Gastrocnemius medialis (tissue), 4 donors: ENCODE results near the gene SYCE3. TPM values are rescaled to one million over a fixed set of nuclear protein-coding genes. Genes with fewer than 3 reads are reported as not detected.
A peak's percentile ranks its signal among the peaks of the same experiment; 100 is the strongest.

Experiments used
- ATAC-seq, 2 donors: fragments of 150-250 bp; one replicate each; pipeline ENCODE4 v1.9.1; 2016
- DNase-seq, 2 donors: peaks; one replicate each; pipeline ENCODE4 v3.0.0-alpha.2; 2019
- H3K27ac ChIP-seq, 4 donors: fragments of 200-600 bp; sonication (generic); 1 replicate in 1 of 4; 2 replicates in 3 of 4; pipeline ENCODE4 v1.5.1; 2016 to 2018; ENCODE audit warnings: mild to moderate bottlenecking in 2 of 4, moderate library complexity in 1 of 4
- H3K27me3 ChIP-seq, 3 donors: fragments of 200-600 bp; sonication (generic) in 2 of 3; 1 replicate in 1 of 3; 2 replicates in 2 of 3; pipeline versions ENCODE4 v1.5.1 to v1.6.0; 2016 to 2019; ENCODE audit warnings: mild to moderate bottlenecking in 1 of 3, moderate library complexity in 1 of 3
- H3K36me3 ChIP-seq, 2 donors: fragments of 200-600 bp; sonication (generic) in 1 of 2; one replicate each; pipeline ENCODE4 v1.5.1; 2017 to 2018
- H3K4me1 ChIP-seq, 2 donors: fragments of 200-600 bp; sonication (generic) in 1 of 2; one replicate each; pipeline ENCODE4 v1.5.1; 2016 to 2017; ENCODE audit warnings: mild to moderate bottlenecking in 2 of 2
- H3K4me3 ChIP-seq, 4 donors: fragments of 200-600 bp; sonication (generic) in 3 of 4; 1 replicate in 1 of 4; 2 replicates in 3 of 4; pipeline ENCODE4 v1.5.1; 2016 to 2019; ENCODE audit warnings: mild to moderate bottlenecking in 2 of 4
- H3K9me3 ChIP-seq, 3 donors: fragments of 200-600 bp; sonication (generic) in 2 of 3; 1 replicate in 1 of 3; 2 replicates in 2 of 3; pipeline ENCODE4 v1.5.1; 2016 to 2019
- CTCF ChIP-seq, 5 experiments: fragments of 450-650 bp in 3 of 5; fragments of 200-600 bp in 2 of 5; sonication (generic) in 2 of 5; IDR thresholded peaks in 4 of 5; conservative IDR thresholded peaks in 1 of 5; 1 replicate in 4 of 5; 2 replicates in 1 of 5; pipeline ENCODE4 v1.5.1; 2016 to 2019; ENCODE audit warnings: antibody characterized with exemption in 5 of 5, mild to moderate bottlenecking in 3 of 5, moderate library complexity in 3 of 5
- POLR2A ChIP-seq, 2 donors: fragments of 450-650 bp; IDR thresholded peaks; one replicate each; pipeline ENCODE4 v1.6.1; 2017; ENCODE audit warnings: antibody characterized with exemption in 2 of 2, mild to moderate bottlenecking in 2 of 2, moderate library complexity in 2 of 2
- in situ Hi-C, 4 donors: fragments of 200-750 bp; cut with MboI; loops; one replicate each; pipeline versions ENCODE4 v1.15.0 to v1.8.0; 2017; ENCODE audit warnings: low sequenced_read_pairs in 4 of 4
- intact Hi-C: fragments of 100-400 bp; cut with DNase I; formaldehyde crosslinking; loops from one replicate; pipeline ENCODE4 v1.15.1; 2023; ENCODE audit warnings: low total_unique reads
- total RNA-seq, 4 donors: library from RNA; depleted of rRNA; stranded (reverse); fragments of >200 nt; gene quantifications; one replicate each; pipeline versions ENCODE4 v1.1.0 to v1.2.3, GENCODE V29; 2016

Gene SYCE3
- total RNA-seq = not detected

GRCh38 chr22:50562523-50563412 lies at the start of gene SYCE3:
TSS of gene SYCE3 (minus strand) at chr22:50562919. CDS start at chr22:50556405, 6,514 bp downstream.
- peak; percentile 96 to 97 for DNase-seq
- peak; percentile 96 to 99 for ATAC-seq
- peak within 1 kb of the TSS; percentile 67 to 87 (median 68) for H3K4me3 ChIP-seq
- H3K36me3 ChIP-seq = peaks cover 0 to 6% of the 10 kb centered on the region in 2 donors
- in situ Hi-C loops (no loop called here), intact Hi-C loops (loop anchor here (1.0 kb wide), 1 partner anchor 20 kb away; the partner anchor contains the start of gene CHKB)
- H3K4me1 ChIP-seq = peaks cover 0 to 10% of the 10 kb centered on the region in 2 donors
- H3K9me3 ChIP-seq = no peaks in the 10 kb centered on the region
- TF ChIP-seq POLR2A (IDR thresholded peaks at IDR 0.05) = peak; percentile 78 to 81
- peak; percentile 95 to 98 (median 97) for TF ChIP-seq CTCF (IDR thresholded peaks at IDR 0.05 in 4 of 5, conservative IDR thresholded peaks at IDR 0.05 in 1 of 5)
- H3K27ac ChIP-seq = peak within 1 kb of the TSS; percentile 77 to 82 (median 81)
- H3K27me3 ChIP-seq = no peaks in the 10 kb centered on the region

GRCh38 chr22:50612168-50612527 lies 49.4 kb upstream of the SYCE3 start:
- peaks cover 0 to 4% (median under 1%) of the 10 kb centered on the region in 3 donors for H3K27me3 ChIP-seq
- intact Hi-C loops = no loop called here

GRCh38 chr22:50611341-50612060 lies 48.8 kb upstream of the SYCE3 start:
- no peaks in the 10 kb centered on the region for H3K36me3 ChIP-seq
- H3K9me3 ChIP-seq = no peaks in the 10 kb centered on the region
- DNase-seq (no peak), ATAC-seq (no peak)
- H3K4me3 ChIP-seq = no peak overlapping the region
- no peaks in the 10 kb centered on the region for H3K4me1 ChIP-seq
- intact Hi-C loops (no loop called here), in situ Hi-C loops (no loop called here)
- TF ChIP-seq CTCF (IDR thresholded peaks at IDR 0.05 in 4 of 5, conservative IDR thresholded peaks at IDR 0.05 in 1 of 5) = no peak
- TF ChIP-seq POLR2A (IDR thresholded peaks at IDR 0.05) = no peak
- H3K27me3 ChIP-seq = peaks cover 0 to 4% (median 3%) of the 10 kb centered on the region in 3 donors
- H3K27ac ChIP-seq = no peak overlapping the region

More at GRCh38 chr22:50612168-50612527, 49.4 kb upstream of the SYCE3 start:
- ATAC-seq (no peak), DNase-seq (no peak)
- in situ Hi-C loops = no loop called here
- Histone ChIP-seq H3K36me3 (no peaks in the 10 kb centered on the region), H3K4me3 (no peak overlapping the region), H3K4me1 (no peaks in the 10 kb centered on the region), H3K9me3 (no peaks in the 10 kb centered on the region), H3K27ac (no peak overlapping the region)
- no peak for TF ChIP-seq CTCF (IDR thresholded peaks at IDR 0.05 in 4 of 5, conservative IDR thresholded peaks at IDR 0.05 in 1 of 5)
- no peak for TF ChIP-seq POLR2A (IDR thresholded peaks at IDR 0.05)

GRCh38 chr22:50610581-50610980 lies 47.9 kb upstream of the SYCE3 start:
- no peak for TF ChIP-seq CTCF (IDR thresholded peaks at IDR 0.05 in 4 of 5, conservative IDR thresholded peaks at IDR 0.05 in 1 of 5)
- no peak for TF ChIP-seq POLR2A (IDR thresholded peaks at IDR 0.05)
- peaks cover 0 to 8% (median 3%) of the 10 kb centered on the region in 3 donors for H3K27me3 ChIP-seq
- intact Hi-C loops = no loop called here
- H3K4me3 ChIP-seq = no peak overlapping the region
- ATAC-seq = no peak
- H3K4me1 ChIP-seq = no peaks in the 10 kb centered on the region
- no peaks in the 10 kb centered on the region for H3K36me3 ChIP-seq
- no peak overlapping the region for H3K27ac ChIP-seq
- no peaks in the 10 kb centered on the region for H3K9me3 ChIP-seq
- in situ Hi-C loops = no loop called here
- DNase-seq = no peak
